SH-SY5Y (cell line): ENCODE data around the gene POTED.
"Not testable (repeated sequence)": the region's sequence is repeated elsewhere in the genome, so short reads cannot be mapped to it uniquely, and the experiment has no call there.

Experiments used
- GATA2 ChIP-seq: IDR thresholded peaks from 2 replicates; pipeline ENCODE4 v1.6.1; 2011; ENCODE audit warnings: mild to moderate bottlenecking, low read depth, low read length
- GATA3 ChIP-seq: IDR thresholded peaks from 2 replicates; pipeline ENCODE4 v1.6.1; 2011; ENCODE audit warnings: low read depth, mild to moderate bottlenecking, low read length, moderate library complexity

DNA sequence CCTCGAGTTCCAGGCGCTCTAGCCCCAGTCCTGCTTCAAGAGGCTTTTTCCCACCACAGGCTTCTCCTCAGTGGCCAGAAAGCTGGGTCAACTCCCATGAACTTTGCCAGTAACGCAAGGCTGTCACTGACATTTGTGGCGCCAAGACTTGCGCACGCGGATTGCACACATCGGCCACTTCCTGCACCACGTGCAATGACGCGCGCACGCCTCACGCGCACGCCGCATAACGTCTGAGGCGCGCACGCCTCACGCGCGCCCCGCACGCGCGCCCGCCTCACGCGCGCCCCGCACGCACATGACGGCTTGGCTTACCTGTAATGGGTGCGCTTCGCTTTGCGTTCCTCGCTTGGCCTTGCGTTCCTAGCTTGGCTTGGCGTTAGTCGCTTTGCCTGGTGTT lies at the start of gene POTED:
- TF ChIP-seq GATA2, GATA3: not testable (repeated sequence)
